Measurements from ENCODE around the gene GPRC5A.
"Not testable (repeated sequence)": the region's sequence is repeated elsewhere in the genome, so short reads cannot be mapped to it uniquely, and the experiment has no call there.

Gene GPRC5A

GRCh38 chr12:12891080-12891880, at the start of gene GPRC5A:
Gene GPRC5A, plus strand, starts transcription at chr12:12891562. Its CDS starts 16,688 bp downstream, at chr12:12908250.
- DNase-seq (ENCODE audit: low spot score) = peak; percentile 87
- CTCF ChIA-PET = interaction anchor here (0.6 to 2.8 kb wide), 13 partner anchors 9 to 165 kb away, joined by 3 to 13 read pairs (median 3); no protein-coding TSS in a partner anchor
- POLR2A ChIA-PET (ENCODE audit: low non-redundant PET) = interaction anchor here (1.2 to 1.7 kb wide), 4 partner anchors 10 to 88 kb away, joined by 4 to 11 read pairs (median 8); no protein-coding TSS in a partner anchor
- TF ChIP-seq CTCF (conservative IDR thresholded peaks at IDR 0.05; ENCODE audit: low read depth) = 0 out of 2 replicates have a peak, but pooled peaks have one; percentile 7
- H3K27ac ChIP-seq = peak within 1 kb of the TSS; percentile 92

- POLR2A ChIA-PET (ENCODE audit: low non-redundant PET) = no interaction called here
- CTCF ChIA-PET = interaction anchor here (0.6 kb wide), 1 partner anchor 130 kb away, joined by 3 read pairs; no protein-coding TSS in a partner anchor
- H3K27ac ChIP-seq = peak overlapping the region; percentile 77
- no peak for TF ChIP-seq CTCF (conservative IDR thresholded peaks at IDR 0.05; ENCODE audit: low read depth)
- no peak for DNase-seq (ENCODE audit: low spot score)
These were observed 45.5 kb upstream of the GPRC5A start for GRCh38 chr12:12845794-12846243.

- H3K27ac ChIP-seq; POLR2A ChIA-PET (ENCODE audit: low non-redundant PET); CTCF ChIA-PET; DNase-seq (ENCODE audit: low spot score): not testable (repeated sequence)
These were observed 44.6 kb upstream of the GPRC5A start for GRCh38 chr12:12846780-12847179.

GRCh38 chr12:12853435-12853834, 37.9 kb upstream of the GPRC5A start:
- CTCF ChIA-PET = no interaction called here
- POLR2A ChIA-PET (ENCODE audit: low non-redundant PET) = no interaction called here

GRCh38 chr12:12859690-12860089, 31.7 kb upstream of the GPRC5A start:
- ChIA-PET CTCF (no interaction called here), POLR2A (ENCODE audit: low non-redundant PET) (no interaction called here)
- DNase-seq (ENCODE audit: low spot score) = no peak
- peak overlapping the region; percentile 55 for H3K27ac ChIP-seq
- no peak for TF ChIP-seq CTCF (conservative IDR thresholded peaks at IDR 0.05; ENCODE audit: low read depth)

More at GRCh38 chr12:12853435-12853834, 37.9 kb upstream of the GPRC5A start:
- H3K27ac ChIP-seq = no peak overlapping the region
- no peak for TF ChIP-seq CTCF (conservative IDR thresholded peaks at IDR 0.05; ENCODE audit: low read depth)
- DNase-seq (ENCODE audit: low spot score) = no peak

- ChIA-PET CTCF (no interaction called here), POLR2A (ENCODE audit: low non-redundant PET) (no interaction called here)
- H3K27ac ChIP-seq = no peak overlapping the region
- DNase-seq (ENCODE audit: low spot score) = no peak
- TF ChIP-seq CTCF (conservative IDR thresholded peaks at IDR 0.05; ENCODE audit: low read depth) = no peak
These were observed 27.1 kb upstream of the GPRC5A start for GRCh38 chr12:12864243-12864642.

All from RWPE1 (cell line).